Mesendoderm (in vitro differentiated cells): ENCODE data around the gene SLC16A12.

Source experiments
- DNase-seq: peaks from one replicate; pipeline ENCODE4 v3.0.0; 2013
- H2AK5ac ChIP-seq: 2 replicates; pipeline ENCODE4 v1.6.1; 2013; ENCODE audit warnings: low read length, inconsistent platforms
- H2BK120ac ChIP-seq: 2 replicates; pipeline ENCODE4 v1.6.1; 2013; ENCODE audit warnings: low read depth, mild to moderate bottlenecking, low read length, moderate library complexity, mixed read lengths
- H2BK15ac ChIP-seq: replicated peaks from 2 replicates; pipeline ENCODE4 v1.6.1; 2013; ENCODE audit warnings: low read depth, mild to moderate bottlenecking, moderate library complexity
- H2BK5ac ChIP-seq: 2 replicates; pipeline ENCODE4 v1.6.1; 2013; ENCODE audit warnings: low read length, inconsistent platforms
- H3K18ac ChIP-seq: 2 replicates; pipeline ENCODE4 v1.6.1; 2013; ENCODE audit warnings: mild to moderate bottlenecking, low read length, mixed read lengths
- H3K23ac ChIP-seq: one replicate; pipeline ENCODE4 v1.6.1; 2013; ENCODE audit warnings: low read length
- H3K27ac ChIP-seq: 2 replicates; pipeline ENCODE4 v1.5.1; 2013; ENCODE audit warnings: low read depth, mild to moderate bottlenecking, inconsistent platforms, low read length, moderate library complexity
- H3K27me3 ChIP-seq: 2 replicates; pipeline ENCODE4 v1.6.1; 2013; ENCODE audit warnings: low read length, control low read depth, mild to moderate bottlenecking, inconsistent platforms; ENCODE audit not compliant: insufficient read depth, poor library complexity
- H3K36me3 ChIP-seq: 2 replicates; pipeline ENCODE4 v1.6.1; 2013; ENCODE audit warnings: low read length, inconsistent platforms; ENCODE audit not compliant: control insufficient read depth, insufficient read depth
- H3K4ac ChIP-seq: one replicate; pipeline ENCODE4 v1.6.1; 2013; ENCODE audit warnings: low read depth, mild to moderate bottlenecking, low read length, moderate library complexity
- H3K4me1 ChIP-seq: 2 replicates; pipeline ENCODE4 v1.6.1; 2013; ENCODE audit warnings: low read depth, low read length, inconsistent platforms; ENCODE audit not compliant: control insufficient read depth
- H3K4me2 ChIP-seq: 2 replicates; pipeline ENCODE4 v1.6.1; 2013; ENCODE audit warnings: low read length
- H3K4me3 ChIP-seq: 2 replicates; pipeline ENCODE4 v1.5.1; 2013; ENCODE audit warnings: mild to moderate bottlenecking, low read length
- H3K56ac ChIP-seq: one replicate; pipeline ENCODE4 v1.6.1; 2013; ENCODE audit warnings: low read length
- H3K79me1 ChIP-seq: 2 replicates; pipeline ENCODE4 v1.6.1; 2013; ENCODE audit warnings: low read length, inconsistent platforms
- H3K79me2 ChIP-seq: 2 replicates; pipeline ENCODE4 v1.6.1; 2013; ENCODE audit warnings: mild to moderate bottlenecking, low read length; ENCODE audit not compliant: control insufficient read depth, insufficient read depth
- H3K9ac ChIP-seq: 2 replicates; pipeline ENCODE4 v1.6.1; 2013; ENCODE audit warnings: low read length, inconsistent platforms
- H4K5ac ChIP-seq: one replicate; pipeline ENCODE4 v1.6.1; 2013; ENCODE audit warnings: low read length
- H4K8ac ChIP-seq: one replicate; pipeline ENCODE4 v1.6.1; 2013; ENCODE audit warnings: low read depth, mild to moderate bottlenecking, control low read depth, low read length, moderate library complexity
- WGBS: extraction: QIAGEN DNeasy Blood & Tissue Kit; methylation state at CpG from one replicate; pipeline ENCODE4 v1.1.7; 2013; ENCODE audit warnings: low lambda C conversion rate, missing lambda C conversion rate; ENCODE audit not compliant: insufficient coverage; ENCODE audit errors: extremely low coverage; 5-methylcytosine and 5-hydroxymethylcytosine counted together

Gene SLC16A12

DNA sequence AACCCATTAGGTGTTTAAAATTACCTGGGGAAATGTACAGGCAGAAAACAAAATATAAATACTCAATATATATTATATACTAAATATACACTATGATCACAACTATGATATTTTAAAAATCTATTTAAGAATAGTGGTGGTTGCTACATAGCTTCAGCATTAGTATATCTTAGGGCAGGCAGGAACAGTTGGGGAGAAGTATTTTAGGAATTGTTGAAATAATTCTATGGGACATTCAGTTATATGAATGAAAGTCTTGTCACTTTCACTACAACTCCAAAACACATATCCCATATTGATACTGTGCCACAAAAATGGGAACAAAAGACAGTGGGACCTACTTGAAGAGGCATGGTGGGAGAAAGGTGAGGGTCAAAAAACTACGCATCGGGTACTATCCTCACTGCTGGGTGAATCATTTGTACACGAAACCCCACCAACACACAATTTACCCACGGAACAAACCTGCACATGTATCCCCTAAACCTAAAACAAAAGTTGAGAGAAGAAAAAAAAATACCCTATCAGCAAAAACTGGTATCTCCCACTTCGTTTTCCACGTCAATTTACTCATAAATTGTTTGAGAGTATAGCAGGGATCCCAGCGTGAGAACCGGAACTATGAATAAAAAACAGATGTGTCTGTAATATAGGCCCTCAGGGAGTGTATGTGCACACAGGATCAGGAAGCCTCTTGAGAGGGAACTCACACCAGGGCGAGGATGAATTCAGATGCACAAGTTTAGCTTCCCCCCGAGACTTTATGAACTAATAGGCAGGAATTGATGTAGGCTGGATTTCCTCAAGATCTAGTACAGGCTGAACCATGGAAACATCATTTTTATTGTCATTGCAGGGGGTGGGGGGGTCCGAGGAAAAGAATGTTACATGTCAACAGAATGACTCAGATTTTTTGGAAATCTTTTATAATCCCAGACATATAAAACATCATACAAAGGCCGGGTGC, 16.2 kb downstream of the SLC16A12 start:
- Histone ChIP-seq H3K27ac (no peak overlapping the region), H3K9ac (no peak overlapping the region), H2BK120ac (no peak overlapping the region), H3K56ac (no peak overlapping the region), H3K18ac (no peak overlapping the region), H4K5ac (no peak overlapping the region), H3K79me2 (no peaks in the 10 kb centered on the region), H3K4me3 (no peak overlapping the region), H3K4ac (no peak overlapping the region), H3K23ac (no peak overlapping the region), H2BK15ac (no peak overlapping the region), H3K36me3 (no peaks in the 10 kb centered on the region), H2AK5ac (no peak overlapping the region), H3K4me2 (no peak overlapping the region), H3K4me1 (no peaks in the 10 kb centered on the region), H3K79me1 (no peaks in the 10 kb centered on the region), H4K8ac (no peak overlapping the region), H3K27me3 (no peaks in the 10 kb centered on the region), H2BK5ac (no peak overlapping the region)
- no CpG with 5 or more reads among the region's 12 CpGs for WGBS
- DNase-seq: no peak

DNA sequence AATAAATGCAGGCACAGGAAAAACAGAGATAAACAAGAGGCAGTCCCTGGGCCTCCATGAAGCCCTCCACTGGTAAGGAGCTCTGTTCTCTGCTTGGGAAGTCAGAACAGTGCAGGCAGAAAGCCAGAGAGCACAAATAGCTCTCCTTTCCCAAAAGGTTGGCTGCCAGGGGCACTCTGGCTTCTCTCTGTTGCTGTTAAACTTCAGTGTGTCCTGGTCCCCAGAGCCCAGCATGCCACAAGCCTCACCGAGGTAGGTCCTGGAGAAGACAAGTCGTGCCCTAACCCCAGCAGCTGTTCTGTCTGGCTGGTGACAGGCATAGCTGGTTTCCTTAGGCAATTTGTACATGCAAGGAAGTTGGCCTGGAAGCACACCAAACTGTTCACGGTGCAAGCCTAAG, 17.3 kb downstream of the SLC16A12 start:
- no peak overlapping the region for H3K27ac ChIP-seq

DNA sequence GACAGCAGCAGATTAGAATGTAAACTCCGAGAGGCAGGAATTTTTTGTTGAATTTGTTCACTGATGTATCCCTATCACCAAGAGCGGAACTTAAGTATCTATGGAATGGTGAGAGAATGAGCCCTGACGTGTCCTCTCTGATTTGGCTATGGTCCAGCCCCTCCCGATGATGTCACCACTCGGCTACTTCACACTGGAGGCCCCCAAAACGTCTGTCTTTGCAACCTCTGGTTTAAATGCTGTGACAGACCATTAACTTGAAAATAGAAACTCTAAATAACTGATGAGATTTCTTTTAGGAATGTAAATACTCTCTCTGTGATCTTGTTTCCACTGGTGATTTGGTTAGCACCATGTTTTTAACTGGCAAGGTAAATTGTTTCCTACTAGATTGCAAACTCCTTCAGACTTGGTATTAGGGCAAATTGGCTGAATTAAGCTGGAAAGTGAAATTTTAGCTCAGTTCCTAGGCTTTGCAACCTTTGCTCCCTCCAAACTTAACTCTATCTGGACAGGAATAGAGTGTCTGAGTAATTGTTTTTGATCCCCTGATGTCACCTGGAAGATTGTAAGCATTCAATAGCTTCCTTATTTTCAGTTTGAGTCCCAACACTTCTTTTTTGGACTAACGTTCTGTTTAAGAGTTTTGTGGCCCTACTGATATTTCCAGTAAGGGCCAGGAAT, 19.1 kb downstream of the SLC16A12 start:
- H2BK15ac ChIP-seq: no peak overlapping the region
- no peaks in the 10 kb centered on the region for H3K4me1 ChIP-seq
- no peak overlapping the region for H4K5ac ChIP-seq
- H3K27ac ChIP-seq: no peak overlapping the region
- no peak overlapping the region for H3K4me2 ChIP-seq
- H2BK5ac ChIP-seq: no peak overlapping the region
- no peaks in the 10 kb centered on the region for H3K36me3 ChIP-seq
- H3K56ac ChIP-seq: no peak overlapping the region
- H3K4me3 ChIP-seq: no peak overlapping the region
- no peak overlapping the region for H2BK120ac ChIP-seq
- no peaks in the 10 kb centered on the region for H3K79me1 ChIP-seq
- peak; percentile 73 for DNase-seq
- H3K18ac ChIP-seq: no peak overlapping the region
- H2AK5ac ChIP-seq: no peak overlapping the region
- no CpG with 5 or more reads among the region's 7 CpGs for WGBS
- no peak overlapping the region for H3K4ac ChIP-seq
- no peak overlapping the region for H3K23ac ChIP-seq
- no peaks in the 10 kb centered on the region for H3K27me3 ChIP-seq
- no peak overlapping the region for H3K9ac ChIP-seq
- no peak overlapping the region for H4K8ac ChIP-seq
- no peaks in the 10 kb centered on the region for H3K79me2 ChIP-seq

More for the DNA sequence above, 17.3 kb downstream of the SLC16A12 start:
- H2BK15ac ChIP-seq: no peak overlapping the region
- no peak overlapping the region for H4K8ac ChIP-seq
- H3K27me3 ChIP-seq: no peaks in the 10 kb centered on the region
- H2AK5ac ChIP-seq: no peak overlapping the region
- H3K4me2 ChIP-seq: no peak overlapping the region
- H2BK5ac ChIP-seq: no peak overlapping the region
- no peak overlapping the region for H3K56ac ChIP-seq
- H3K4me1 ChIP-seq: no peaks in the 10 kb centered on the region
- no peaks in the 10 kb centered on the region for H3K36me3 ChIP-seq
- no peak overlapping the region for H3K23ac ChIP-seq
- H3K79me1 ChIP-seq: no peaks in the 10 kb centered on the region
- H4K5ac ChIP-seq: no peak overlapping the region
- no peak overlapping the region for H3K4ac ChIP-seq
- no CpG with 5 or more reads among the region's 3 CpGs for WGBS
- H3K18ac ChIP-seq: no peak overlapping the region
- H2BK120ac ChIP-seq: no peak overlapping the region
- H3K4me3 ChIP-seq: no peak overlapping the region
- H3K79me2 ChIP-seq: no peaks in the 10 kb centered on the region
- no peak overlapping the region for H3K9ac ChIP-seq
- no peak for DNase-seq

DNA sequence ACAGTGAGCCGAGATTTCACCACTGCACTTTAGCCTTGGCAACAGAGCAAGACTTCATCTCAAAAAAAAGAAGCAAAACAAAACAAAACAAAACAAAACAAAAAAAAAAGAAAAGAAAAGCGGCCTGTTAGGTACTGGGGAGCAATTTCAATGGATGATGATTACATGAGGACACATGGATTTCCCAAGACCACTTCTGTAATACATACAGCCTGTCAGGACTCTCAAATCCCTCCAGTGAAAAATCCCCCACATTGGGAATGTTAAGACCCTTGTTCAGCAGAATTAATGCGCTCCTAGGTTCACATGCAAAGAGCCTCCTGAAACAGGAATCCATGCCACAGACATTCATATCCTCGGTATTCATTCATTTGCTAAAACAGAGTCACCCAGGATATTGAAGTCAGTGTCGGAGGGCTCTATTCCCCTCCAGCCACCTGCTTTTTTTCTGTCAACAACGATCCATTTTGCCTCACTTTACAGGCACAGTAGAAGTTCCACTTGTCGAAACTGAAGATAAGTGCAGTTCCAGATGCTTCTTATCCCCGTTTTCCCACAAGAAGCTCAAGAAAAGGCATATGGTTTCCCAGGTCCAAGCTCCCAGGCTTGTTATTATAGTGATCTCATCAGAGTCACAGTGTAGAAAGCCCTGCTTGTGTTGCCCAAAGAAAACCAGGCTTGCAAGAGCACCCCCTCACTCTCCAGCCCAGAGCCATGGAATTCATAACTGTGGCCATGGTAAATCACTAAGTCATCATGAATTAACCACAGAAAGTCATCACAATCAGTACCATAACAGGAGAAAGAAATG, 20.2 kb downstream of the SLC16A12 start:
- no peak overlapping the region for H3K27ac ChIP-seq
- H3K4me2 ChIP-seq: no peak overlapping the region
- H2BK120ac ChIP-seq: no peak overlapping the region
- peak; percentile 8 for DNase-seq
- H2BK15ac ChIP-seq: no peak overlapping the region
- H3K18ac ChIP-seq: no peak overlapping the region
- H3K23ac ChIP-seq: no peak overlapping the region
- no CpG with 5 or more reads among the region's 8 CpGs for WGBS
- no peaks in the 10 kb centered on the region for H3K36me3 ChIP-seq
- H4K5ac ChIP-seq: no peak overlapping the region
- no peak overlapping the region for H2AK5ac ChIP-seq
- H3K79me2 ChIP-seq: no peaks in the 10 kb centered on the region
- no peak overlapping the region for H3K4me3 ChIP-seq
- H3K4me1 ChIP-seq: no peaks in the 10 kb centered on the region
- H3K79me1 ChIP-seq: no peaks in the 10 kb centered on the region
- no peak overlapping the region for H3K4ac ChIP-seq
- no peak overlapping the region for H3K9ac ChIP-seq
- no peak overlapping the region for H3K56ac ChIP-seq
- H2BK5ac ChIP-seq: no peak overlapping the region
- H4K8ac ChIP-seq: no peak overlapping the region
- no peaks in the 10 kb centered on the region for H3K27me3 ChIP-seq

DNA sequence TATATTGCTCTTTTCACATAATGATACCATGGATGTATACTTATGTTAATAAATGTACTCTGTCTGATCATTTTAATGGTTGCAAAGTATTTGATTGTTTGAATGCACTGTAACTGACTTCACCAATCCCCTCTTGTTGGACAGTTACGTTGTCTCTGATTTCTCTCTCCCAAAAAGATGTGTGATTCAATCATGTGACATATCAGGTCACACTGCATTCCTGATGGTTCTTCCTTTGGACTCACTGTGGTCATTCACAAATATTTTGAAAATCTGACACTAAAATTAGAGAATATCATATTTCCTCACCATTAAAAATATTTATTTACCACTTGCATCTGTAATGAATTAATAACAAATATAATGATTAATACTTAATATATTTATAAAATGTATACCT, 22.2 kb downstream of the SLC16A12 start:
- Histone ChIP-seq H3K4me2 (no peak overlapping the region), H2BK5ac (no peak overlapping the region), H3K36me3 (no peaks in the 10 kb centered on the region), H3K56ac (no peak overlapping the region), H3K4ac (no peak overlapping the region), H3K79me1 (no peaks in the 10 kb centered on the region), H3K27me3 (no peaks in the 10 kb centered on the region), H3K9ac (no peak overlapping the region), H4K5ac (no peak overlapping the region), H2BK120ac (no peak overlapping the region), H3K4me1 (no peaks in the 10 kb centered on the region), H3K4me3 (no peak overlapping the region), H3K27ac (no peak overlapping the region), H3K79me2 (no peaks in the 10 kb centered on the region), H4K8ac (no peak overlapping the region), H3K18ac (no peak overlapping the region), H2AK5ac (no peak overlapping the region), H3K23ac (no peak overlapping the region), H2BK15ac (no peak overlapping the region)
- no CpG with 5 or more reads among the region's 1 CpG for WGBS
- DNase-seq: no peak
